ENCODE measurements around the gene EFNA2.

- TF ChIP-seq, protein P1, sequence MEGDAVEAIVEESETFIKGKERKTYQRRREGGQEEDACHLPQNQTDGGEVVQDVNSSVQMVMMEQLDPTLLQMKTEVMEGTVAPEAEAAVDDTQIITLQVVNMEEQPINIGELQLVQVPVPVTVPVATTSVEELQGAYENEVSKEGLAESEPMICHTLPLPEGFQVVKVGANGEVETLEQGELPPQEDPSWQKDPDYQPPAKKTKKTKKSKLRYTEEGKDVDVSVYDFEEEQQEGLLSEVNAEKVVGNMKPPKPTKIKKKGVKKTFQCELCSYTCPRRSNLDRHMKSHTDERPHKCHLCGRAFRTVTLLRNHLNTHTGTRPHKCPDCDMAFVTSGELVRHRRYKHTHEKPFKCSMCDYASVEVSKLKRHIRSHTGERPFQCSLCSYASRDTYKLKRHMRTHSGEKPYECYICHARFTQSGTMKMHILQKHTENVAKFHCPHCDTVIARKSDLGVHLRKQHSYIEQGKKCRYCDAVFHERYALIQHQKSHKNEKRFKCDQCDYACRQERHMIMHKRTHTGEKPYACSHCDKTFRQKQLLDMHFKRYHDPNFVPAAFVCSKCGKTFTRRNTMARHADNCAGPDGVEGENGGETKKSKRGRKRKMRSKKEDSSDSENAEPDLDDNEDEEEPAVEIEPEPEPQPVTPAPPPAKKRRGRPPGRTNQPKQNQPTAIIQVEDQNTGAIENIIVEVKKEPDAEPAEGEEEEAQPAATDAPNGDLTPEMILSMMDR (optimal IDR thresholded peaks at IDR 0.05 in 1 of 3, IDR thresholded peaks at IDR 0.05 in 1 of 3, conservative IDR thresholded peaks at IDR 0.05 in 1 of 3; ENCODE audit: extremely low read depth in 1 of 3, insufficient read depth in 2 of 3, low read length in 3 of 3), result no peak
- TF ChIP-seq EZH2 (IDR thresholded peaks at IDR 0.05; ENCODE audit: low read length), result no peak
These were observed 35.7 kb upstream of the EFNA2 start for GRCh38 chr19:1249990-1250436.
